Measurements from ENCODE around the gene RERG.

- no peak for TF ChIP-seq POLR2AphosphoS5 (IDR thresholded peaks at IDR 0.05)
- no peak for TF ChIP-seq CTCF (IDR thresholded peaks at IDR 0.05)
- TF ChIP-seq POLR2A (IDR thresholded peaks at IDR 0.05): no peak
Measured at GRCh38 chr12:15208871-15209656, 12.2 kb downstream of the RERG start.

All from prostate gland (tissue), 2 donors.